ENCODE measurements around the gene AFMID.
"Not testable (repeated sequence)": the region's sequence is repeated elsewhere in the genome, so short reads cannot be mapped to it uniquely, and the experiment has no call there.

The AFMID gene

DNA sequence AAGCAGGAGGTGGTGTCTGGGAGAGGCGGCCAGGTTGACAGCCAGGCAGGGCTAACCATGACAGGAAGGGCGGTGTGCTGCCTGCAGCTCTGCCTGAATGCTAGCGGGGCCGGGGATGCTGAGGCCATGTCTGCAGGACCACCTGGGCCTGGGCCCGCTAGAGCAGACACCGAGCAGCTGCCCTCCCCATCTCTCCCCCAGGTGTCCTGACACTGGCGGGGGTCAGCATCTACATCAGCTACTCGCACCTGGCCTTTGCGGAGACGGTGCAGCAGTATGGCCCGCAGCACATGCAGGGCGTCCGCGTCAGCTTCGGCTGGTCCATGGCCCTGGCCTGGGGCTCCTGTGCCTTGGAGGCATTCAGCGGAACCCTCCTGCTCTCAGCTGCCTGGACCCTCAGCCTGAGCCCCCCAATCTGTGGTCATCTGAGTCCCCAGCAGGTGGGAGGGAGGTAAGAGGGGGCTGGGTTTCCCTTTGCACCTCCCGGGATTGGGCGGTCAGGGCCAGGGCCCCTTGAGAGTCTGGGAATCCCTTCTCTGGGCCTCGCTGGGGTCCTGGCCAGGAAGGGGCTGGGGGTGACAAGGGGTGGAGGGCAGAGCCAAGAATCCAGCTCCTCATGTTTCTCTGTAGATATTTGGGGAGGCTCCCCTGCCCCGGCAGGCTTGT is 51.8 kb downstream of the AFMID start:
- DNase-seq (ENCODE audit: low read depth): no peak

DNA sequence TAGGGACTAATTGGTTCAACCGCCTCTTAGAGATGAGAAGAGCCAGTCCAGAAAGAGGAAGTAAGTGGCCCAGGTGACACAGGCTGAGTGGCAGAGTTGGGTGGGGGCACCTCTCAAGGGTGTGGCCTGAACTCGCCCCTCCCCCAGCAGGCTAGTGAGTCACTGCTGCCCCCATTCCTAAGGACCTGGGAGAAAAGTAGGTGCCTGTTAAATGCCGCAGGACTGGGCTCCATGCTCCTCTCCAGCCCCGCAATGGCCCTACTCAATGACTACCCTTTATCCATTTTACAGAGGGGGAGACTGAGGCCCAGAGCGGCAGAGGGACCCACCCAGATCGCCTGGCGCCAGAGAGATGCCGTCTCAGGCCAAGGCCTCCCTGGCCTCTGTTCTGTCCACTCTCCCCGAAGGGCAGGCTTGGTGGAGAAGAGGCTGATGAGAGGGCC is 52.3 kb downstream of the AFMID start:
- DNase-seq (ENCODE audit: low read depth): no peak

DNA sequence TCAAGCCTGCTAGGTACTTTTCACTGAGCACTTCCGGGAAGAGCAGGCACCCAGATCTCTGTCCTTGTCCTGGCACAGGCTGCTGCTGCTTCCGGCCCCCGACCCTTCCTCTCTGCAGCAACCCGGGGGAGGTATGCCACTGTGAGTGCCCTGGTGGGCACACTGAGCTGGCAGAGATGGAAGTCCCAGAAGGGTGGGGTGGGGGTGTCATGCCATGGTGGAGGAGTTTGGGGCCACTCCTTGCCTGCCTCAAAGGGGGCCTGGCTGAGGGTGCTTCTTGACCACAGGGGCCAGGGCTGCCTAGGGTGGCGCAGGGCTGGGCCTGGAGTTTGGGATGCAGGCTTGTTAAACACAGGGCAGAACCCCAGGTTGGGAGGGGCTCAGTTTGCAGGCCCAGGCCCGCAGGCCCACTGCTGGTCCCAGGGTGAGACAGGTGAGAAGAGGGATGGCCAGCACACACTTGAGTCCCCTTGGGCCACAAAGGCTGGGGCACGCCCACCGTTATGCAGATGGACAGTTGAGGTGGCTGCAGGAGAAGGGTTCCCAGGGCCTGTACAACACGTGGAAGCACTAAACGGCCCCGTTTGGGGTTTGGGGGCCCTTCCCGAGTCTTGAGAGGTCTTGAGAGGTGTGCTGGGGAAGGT is 53.0 kb downstream of the AFMID start:
- DNase-seq (ENCODE audit: low read depth): no peak

DNA sequence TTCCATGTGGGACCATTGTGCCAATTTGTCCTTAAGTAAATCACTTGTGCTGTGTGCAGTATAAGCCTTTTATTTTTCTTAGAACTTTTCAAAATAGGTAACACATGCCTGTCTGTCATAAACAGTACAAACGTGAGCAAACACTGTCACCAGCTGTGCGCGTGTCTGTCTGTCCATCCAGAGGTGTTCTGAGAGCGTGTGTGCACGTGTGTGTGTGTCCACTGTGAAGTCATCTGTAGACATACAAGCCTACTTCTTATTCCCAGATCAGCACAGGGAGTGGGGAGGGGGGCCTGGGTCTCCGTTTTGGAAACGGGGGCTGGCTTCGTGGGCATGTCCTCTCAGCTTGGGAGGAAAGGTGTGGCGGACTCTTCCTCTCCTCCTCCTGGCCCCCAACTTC is 53.7 kb downstream of the AFMID start:
- DNase-seq (ENCODE audit: low read depth): no peak

DNA sequence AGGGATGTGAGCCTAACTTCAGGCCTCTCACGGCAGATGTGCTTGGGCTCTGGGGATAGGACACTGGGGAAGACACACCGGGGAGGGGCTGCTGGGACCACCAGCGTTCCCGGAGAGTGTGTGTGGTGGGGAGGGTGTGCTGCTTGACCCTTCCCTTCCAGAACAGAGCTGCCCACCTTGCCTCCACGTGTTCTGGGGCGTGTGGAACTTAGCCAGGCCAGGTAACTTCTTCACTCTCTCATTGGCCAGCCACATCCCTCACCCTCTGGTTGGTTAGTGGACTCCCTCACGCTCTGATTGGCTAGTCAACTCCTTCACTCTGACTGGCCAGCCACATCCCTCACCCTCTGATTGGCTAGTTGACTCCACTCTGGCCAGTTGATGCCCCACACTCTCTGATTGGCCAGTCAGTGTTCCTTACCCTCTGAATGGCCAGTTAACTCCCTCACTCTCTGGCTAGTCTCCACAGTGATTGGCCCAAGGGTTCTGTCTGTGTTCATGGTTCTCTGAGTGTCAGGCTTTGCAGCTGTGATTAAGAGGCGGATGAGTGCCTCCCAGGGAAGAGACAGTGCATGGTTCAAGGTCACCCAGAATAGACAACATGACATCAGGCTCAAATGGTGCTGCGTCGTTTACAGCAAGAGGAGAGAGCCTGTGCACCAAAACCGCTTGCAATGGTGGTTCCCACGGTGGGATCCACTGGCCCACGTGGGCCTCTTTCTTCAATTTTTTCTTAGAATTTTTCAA is 54.3 kb downstream of the AFMID start:
- DNase-seq (ENCODE audit: low read depth): peak; percentile 9

DNA sequence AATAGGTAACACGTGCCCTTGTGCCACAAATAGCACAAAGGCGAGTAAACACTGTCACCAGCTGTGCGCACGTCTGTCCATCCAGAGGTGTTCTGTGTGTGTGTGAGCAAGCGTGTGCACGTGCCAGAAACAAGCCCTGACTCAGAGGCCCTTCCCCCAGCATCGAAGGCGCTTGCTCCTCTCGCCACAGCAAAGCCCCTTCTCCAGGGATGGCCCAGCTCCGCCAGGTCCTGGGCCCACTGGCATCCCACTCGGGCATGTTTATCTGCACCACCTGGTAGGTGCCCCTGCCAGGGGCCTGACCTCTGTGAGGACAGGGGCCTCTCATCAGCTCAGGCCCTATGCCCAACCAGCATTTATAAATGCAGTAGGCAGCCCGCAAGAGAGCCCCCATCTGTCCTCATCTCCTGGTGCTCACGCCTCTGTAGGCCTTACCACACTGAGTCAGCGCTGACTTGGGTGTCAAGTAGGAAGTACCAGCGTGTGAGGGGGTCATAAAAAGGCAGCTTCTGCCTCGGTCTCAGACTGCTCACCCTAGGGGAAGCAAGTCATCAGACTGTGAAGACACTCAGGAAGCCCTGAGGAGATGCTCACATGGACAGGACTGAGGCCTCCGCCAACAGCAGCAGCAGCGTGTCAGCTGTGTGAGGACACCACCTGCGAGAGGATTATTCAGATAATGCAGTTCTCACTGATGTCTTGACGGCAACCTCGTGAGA is 55.0 kb downstream of the AFMID start:
- no peak for DNase-seq (ENCODE audit: low read depth)

DNA sequence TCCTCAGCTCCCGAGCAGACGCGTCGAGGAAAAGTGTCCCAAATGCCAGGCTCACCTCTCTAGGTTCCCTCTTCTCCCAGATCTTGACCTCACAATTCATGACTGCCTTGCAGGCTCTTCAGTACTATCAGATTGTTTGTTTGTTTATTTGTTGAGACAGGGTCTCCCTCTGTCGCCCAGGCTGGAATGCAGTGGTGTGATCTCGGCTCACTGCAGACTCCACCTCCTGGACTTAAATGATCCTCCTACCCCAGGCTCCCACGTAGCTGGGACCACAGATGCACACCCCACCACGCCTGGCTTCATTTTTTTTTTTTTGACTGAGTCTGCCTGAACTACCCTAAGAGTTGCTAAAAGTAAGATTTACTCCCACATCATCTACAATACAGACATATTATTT is 60.1 kb downstream of the AFMID start:
- no peak for DNase-seq (ENCODE audit: low read depth)

DNA sequence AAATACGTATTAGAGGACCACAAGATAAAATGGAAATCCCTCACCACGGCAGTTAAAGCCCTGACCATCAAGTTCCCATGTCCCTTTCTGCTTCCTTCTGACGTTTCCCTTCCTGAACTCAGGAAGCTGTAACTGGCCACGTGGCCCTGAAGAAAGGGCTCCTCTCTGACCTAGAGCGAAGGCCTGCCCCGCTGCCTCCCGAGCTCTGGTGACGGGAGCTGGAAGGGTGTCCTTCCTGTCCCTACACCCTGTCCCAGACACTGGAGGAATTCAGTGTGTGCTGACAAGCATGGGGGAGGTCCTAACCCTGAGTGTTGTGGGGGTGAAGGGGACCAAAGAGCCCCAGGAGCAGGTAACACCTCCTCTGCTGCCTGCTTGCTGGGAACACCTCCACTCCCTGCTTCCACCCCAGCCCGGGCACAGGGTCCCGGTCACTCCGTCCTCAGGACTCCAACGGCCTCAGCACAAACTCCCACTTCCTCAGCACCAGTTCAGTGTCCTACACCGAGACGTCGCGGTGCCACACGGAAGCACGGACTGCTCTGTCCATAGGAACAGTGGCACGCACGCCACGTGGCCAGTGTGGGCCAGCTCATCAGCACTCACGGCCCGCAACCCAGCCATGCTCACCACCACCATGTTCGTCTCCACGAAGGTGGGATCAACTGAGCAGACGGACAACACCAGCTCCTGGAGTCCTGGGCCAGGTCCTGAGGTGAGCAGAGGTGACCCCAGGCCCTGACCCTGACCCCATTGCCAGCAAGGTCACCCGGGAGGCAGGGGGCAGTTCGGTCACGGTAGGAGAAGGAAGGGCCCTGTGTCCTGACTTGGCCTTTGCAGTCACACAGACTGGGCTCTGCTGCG is 61.1 kb downstream of the AFMID start:
- no peak for DNase-seq (ENCODE audit: low read depth)

DNA sequence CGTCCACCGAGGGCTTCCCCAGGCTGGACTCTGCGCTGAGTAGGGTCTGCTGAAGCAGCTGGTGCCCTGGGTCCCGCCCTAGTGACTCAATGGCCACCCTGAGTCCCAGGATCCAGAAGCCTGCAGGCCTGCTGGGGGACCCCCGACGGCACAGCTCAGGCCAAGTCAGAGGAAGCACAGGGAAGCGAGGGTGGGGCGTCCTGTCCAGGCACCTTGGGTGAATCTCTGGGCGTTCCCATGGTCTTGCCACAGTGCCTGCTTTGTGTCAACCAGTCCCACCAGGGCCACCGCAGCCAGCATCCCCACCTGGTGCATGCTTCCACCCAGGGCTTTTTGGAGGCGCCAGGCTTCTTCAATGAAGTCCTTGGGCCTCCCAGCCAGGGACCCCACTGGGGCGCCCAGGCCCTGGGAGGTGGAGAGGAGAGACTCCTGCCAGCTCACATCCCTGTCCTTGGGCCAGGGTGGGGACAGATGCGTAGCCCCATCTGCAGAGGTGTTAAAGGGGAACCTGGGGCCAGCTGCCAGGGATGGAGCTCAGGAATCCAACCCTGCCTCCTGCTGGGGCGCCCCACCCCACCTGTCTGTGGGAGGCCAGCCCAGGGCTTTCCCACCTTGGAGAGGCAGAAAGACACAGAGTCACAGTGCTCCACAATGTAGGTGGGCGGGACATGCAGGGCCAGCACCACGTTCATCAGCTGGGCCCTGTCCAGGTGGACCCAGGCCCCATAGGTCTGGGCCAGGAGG is 62.1 kb downstream of the AFMID start:
- no peak for DNase-seq (ENCODE audit: low read depth)

DNA sequence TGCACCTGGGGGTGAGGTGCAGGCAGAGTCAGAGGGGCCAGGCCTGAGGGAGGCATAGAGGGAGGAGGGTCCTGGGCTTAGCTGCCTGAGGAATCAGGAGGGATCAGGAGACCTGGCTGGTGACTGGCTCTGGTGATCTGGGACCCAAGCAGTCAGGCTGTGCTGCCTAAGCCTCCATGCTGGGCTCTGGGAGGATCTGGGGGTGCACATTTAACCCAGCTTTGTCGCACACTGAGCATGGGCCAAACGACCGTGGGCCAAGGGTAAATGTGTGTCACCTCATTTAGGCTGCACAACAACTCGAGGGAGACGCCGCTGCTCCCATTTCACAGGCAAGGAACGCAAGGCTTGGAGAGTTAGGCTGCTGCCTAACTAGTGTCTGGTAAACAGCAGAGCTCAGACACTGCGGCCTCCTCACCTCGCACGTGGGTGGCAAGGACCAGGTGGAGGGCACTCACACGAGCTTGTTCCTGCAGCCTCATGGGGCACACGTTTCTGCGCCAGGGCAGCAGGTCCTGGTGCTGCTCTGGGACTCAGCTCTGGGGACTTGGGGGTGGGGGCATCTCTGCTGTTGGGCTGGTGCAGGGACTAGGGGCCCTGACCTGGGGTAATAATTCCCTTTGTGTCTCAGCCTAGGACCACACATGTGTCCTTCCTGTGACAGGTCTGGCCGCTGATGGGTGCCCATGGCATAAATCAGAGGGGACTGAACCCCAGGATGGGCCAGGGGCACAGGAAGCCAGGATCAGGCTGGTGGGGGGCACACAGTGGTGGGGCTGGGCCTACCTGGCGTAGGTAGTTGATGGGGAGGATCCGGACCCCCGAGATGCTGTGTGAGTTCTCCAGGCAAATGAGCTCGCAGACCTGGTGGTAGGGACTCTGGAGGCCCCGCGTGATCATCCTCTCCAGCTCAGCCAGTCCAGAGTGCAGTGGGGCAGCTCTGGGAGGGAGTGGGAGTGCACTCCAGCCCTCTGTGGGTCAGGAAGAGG is 63.0 kb downstream of the AFMID start:
- no peak for DNase-seq (ENCODE audit: low read depth)

DNA sequence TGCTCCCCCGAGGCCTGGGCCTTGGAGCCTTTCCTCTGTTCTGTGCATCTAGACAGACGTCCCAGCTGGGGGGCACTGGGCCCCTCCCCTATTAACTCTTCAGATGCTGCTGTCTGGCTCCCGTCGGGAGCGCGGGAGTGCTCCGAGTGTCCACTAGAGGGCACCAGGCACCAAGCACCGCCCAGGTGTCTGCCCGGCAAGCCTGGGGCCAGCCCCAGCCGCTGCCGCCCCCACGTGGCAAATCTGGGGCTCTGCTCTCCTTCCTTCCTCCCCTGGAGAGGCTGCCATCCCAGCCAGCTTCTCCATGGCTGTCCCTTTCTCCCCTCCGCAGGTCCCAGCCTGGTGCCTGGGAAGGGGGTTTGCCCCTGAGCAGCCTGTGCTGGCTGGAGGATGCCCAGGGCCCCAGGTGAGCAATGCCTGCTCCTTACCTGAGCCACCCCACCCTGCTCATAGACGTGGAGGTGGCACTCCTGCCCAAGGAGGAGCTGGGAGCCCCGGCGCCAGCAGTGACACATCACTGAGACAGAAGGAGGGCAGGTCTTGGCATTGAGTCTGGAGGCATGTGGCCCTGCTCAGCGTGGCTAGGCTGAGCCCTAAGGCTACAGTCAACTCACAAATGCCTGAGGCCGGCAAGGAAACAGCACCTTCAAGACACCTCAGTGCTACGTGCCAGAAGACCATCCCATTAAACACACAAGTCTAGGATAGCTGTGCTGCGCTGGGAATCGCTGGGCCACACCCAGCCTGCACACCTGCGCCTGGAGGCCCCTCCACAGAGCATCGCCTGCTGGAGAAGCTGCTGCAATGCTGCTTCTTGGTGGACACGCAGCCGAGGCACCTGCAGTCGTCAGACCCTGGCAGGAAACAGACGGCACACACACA is 64.0 kb downstream of the AFMID start:
- DNase-seq (ENCODE audit: low read depth): no peak

DNA sequence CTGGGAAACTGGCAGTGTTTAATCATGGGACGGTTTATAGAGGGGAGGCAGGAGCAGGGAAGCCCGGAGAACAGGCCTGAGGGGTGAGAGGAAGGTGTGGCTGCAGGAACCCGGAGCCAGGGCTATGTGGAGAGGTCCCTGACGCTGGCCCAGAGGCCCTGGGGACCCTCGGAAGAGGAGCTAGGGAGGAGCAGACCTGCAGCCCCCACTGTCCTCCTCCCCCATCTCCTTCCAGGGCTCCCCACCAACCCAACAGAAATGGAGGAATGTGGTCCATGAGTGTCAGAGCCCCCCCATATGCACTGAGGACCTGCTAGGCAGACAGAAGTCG is 64.6 kb downstream of the AFMID start:
- DNase-seq (ENCODE audit: low read depth): no peak

DNA sequence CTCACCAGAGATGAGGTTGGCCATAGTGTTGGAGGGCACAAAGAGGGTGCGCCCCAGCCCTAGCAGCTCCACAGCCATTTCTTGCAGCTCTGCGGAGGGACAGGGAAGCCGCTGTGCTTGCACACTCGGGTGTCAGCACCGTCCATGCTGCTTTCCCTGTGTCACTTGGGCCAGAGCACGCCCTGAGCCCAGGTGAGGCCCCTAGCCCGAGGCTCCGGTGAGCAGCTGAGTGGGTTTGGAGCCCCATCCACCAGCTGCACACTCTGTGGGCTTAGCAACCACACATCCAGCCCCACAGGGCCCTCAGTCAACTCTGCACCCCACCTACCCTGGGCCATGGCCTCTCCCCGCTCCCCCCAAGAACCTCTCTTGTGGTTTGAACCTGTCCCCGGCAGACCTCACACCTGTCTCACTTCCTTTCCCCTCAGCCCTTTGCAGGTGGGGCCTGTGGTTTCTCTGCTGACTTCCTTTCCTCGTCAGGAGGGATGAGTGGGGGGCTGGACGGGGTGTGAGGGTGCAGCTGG is 65.0 kb downstream of the AFMID start:
- DNase-seq (ENCODE audit: low read depth): no peak

DNA sequence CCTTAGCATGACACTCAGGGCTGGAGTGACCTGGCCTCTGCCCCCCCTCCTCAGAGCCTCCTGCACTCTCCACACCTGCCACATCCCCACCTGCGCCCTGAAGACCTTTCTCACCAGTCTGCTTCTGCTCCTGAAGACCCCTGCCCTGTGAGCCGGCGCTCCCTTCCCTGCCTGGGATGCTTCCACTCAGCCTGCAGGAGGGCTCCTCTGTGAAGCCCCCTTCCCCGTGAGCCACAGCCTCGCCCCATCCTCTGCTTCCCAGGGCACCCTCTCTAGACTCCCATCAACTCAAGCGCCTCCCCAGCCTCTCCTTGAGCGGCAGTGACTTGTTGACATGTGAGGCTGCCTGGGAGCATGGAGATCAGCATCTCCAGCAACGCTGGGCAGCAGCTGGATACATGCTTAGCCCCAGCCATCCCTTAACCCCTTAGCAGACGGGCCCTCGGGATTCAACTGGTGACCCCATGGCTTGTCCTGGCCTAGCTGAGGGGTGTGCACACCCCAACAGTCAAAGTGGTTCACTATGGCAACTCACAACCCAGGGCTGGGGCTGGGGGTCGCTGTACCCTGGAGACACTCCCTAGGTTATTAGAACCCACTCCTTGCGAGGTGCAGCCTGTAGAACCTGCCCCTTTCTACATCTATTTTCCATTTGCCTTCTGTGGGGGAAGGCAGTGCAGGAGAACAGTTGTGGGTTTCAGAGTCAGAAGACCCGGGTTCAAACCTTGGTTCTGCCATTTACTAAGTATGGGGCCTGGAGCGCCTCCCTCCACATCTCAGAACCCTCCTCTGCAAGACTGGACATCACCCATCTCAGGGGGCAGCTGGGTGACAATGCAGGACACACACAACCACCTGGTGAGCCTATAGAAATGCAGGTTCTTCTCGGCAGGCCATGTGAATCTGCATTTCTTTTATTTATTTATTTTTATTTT is 65.8 kb downstream of the AFMID start:
- no peak for DNase-seq (ENCODE audit: low read depth)

DNA sequence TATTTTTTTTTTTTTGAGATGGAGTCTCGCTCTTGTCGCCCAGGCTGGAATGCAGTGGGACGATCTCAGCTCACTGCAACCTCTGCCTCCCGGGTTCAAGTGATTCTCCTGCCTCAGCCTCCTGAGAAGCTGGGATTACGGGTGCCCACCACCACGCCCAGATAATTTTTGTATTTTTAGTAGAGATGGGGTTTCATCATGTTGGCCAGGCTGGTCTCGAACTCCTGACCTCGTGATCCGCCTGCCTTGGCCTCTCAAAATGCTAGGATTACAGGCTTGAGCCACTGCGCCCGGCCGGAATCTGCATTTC is 66.4 kb downstream of the AFMID start:
- not testable (repeated sequence) for DNase-seq (ENCODE audit: low read depth)

DNA sequence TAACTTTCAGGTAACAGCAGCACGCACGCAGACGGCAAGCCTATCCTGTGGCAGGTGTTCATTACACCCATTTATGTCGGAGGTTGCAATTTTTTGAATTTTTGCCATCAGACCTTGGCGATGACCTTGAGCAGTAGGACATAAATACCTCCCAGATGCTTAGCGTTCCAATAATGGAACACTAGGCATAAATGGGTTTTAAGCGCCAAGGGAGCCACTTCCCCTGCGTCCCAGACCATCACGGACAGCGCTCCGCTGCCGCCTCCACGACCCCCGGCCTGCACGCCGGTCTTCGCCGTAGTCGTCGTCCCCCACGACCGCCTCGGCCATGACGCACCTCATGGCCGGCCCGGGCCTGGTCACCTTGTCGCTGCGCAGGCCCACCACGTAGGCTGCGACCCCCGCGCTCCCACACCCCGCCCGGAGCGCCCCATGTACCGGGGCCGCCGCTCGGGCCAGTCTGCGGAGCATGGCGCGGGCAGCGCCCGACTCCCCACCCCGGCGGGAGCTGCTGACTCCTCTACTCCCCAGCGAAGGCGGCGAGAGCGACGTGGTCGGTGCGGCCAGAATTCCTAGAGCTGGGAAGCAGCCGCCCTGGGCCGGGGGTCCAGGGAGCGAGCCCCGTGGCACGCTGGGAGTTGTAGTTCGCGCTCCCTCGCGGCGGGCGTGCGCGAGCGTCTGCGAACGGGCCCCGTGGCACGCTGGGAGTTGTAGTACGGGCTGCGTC is 66.9 kb downstream of the AFMID start:
- DNase-seq (ENCODE audit: low read depth): no peak

Data from non-pigmented ciliary epithelial cell (primary cell).